OCI-LY7 (cell line): ENCODE data around the gene OR10D3. TPM values are rescaled to one million over a fixed set of nuclear protein-coding genes. Genes with fewer than 3 reads are reported as not detected.

Experiments
- BruUV-seq: library from RNA; stranded (reverse); fragments of 400-500 nt; replicated peaks from 2 replicates; lab custom pipeline; 2021; lab: Mats Ljungman, UMichigan
- CTCF ChIA-PET: fragments of 300-600 bp; sonication (Branson Sonifier 250); formaldehyde crosslinking; loops from one replicate; lab custom pipeline; 2022; ENCODE audit warnings: antibody characterized with exemption; ENCODE audit not compliant: unreplicated experiment; lab: Charles Lee
- POLR2A ChIA-PET: fragments of 300-600 bp; sonication (Branson Sonifier 250); formaldehyde crosslinking; loops from one replicate; lab custom pipeline; 2022; ENCODE audit warnings: antibody characterized with exemption; lab: Charles Lee
- DNase-seq: peaks from one replicate; pipeline ENCODE4 v3.0.0-alpha.2; 2015; ENCODE audit warnings: low spot score
- H2AFZ ChIP-seq: fragments of 200-600 bp; sonication (generic), shearing (Covaris generic); 2 replicates; pipeline ENCODE4 v1.6.1; 2014; ENCODE audit warnings: mild to moderate bottlenecking, antibody characterized with exemption, low read length, moderate library complexity
- H3K27ac ChIP-seq: fragments of 200-600 bp; sonication (generic); 2 replicates; pipeline ENCODE4 v1.5.1; 2014; ENCODE audit warnings: mixed run types, low read depth, mild to moderate bottlenecking, moderate library complexity, low read length, inconsistent platforms; ENCODE audit not compliant: poor library complexity, severe bottlenecking
- H3K36me3 ChIP-seq: fragments of 200-600 bp; sonication (generic); 2 replicates; pipeline ENCODE4 v1.6.1; 2014; ENCODE audit warnings: mild to moderate bottlenecking, antibody characterized with exemption, low read length, moderate library complexity, mixed read lengths; ENCODE audit not compliant: insufficient read depth
- H3K4me1 ChIP-seq: fragments of 200-600 bp; sonication (generic); 2 replicates; pipeline ENCODE4 v1.5.1; 2014; ENCODE audit warnings: mild to moderate bottlenecking, low read length; ENCODE audit not compliant: insufficient read depth, poor library complexity, severe bottlenecking
- H3K4me2 ChIP-seq: fragments of 200-600 bp; sonication (generic); 2 replicates; pipeline ENCODE4 v1.6.1; 2014; ENCODE audit warnings: mild to moderate bottlenecking, low read length
- H3K4me3 ChIP-seq: fragments of 200-600 bp; sonication (generic); 2 replicates; pipeline ENCODE4 v1.5.1; 2014; ENCODE audit warnings: mild to moderate bottlenecking, low read depth, low read length; ENCODE audit not compliant: poor library complexity, severe bottlenecking
- H3K79me2 ChIP-seq: fragments of 200-600 bp; sonication (generic); 2 replicates; pipeline ENCODE4 v1.6.1; 2016; ENCODE audit warnings: low read depth, mild to moderate bottlenecking, low read length, moderate library complexity, mixed read lengths; ENCODE audit not compliant: insufficient read depth
- H3K9me2 ChIP-seq: fragments of 200-600 bp; sonication (generic); 2 replicates; pipeline ENCODE4 v1.6.1; 2016; ENCODE audit warnings: mild to moderate bottlenecking, low read length, mixed read lengths; ENCODE audit not compliant: insufficient read depth
- H3K9me3 ChIP-seq: fragments of 200-600 bp; sonication (generic); 2 replicates; pipeline ENCODE4 v1.6.1; 2014; ENCODE audit warnings: mild to moderate bottlenecking, mixed run types, low read length, mixed read lengths
- H4K20me1 ChIP-seq: fragments of 200-600 bp; sonication (generic); 2 replicates; pipeline ENCODE4 v1.6.1; 2014; ENCODE audit warnings: mild to moderate bottlenecking, antibody characterized with exemption, low read length, moderate library complexity, mixed read lengths; ENCODE audit not compliant: insufficient read depth
- EZH2phosphoT487 ChIP-seq: fragments of 200-600 bp; sonication (generic); IDR thresholded peaks from 2 replicates; pipeline ENCODE4 v1.6.1; 2018; ENCODE audit warnings: low read depth, borderline replicate concordance, mild to moderate bottlenecking, mixed run types, antibody characterized with exemption, low read length, moderate library complexity, mixed read lengths
- intact Hi-C: fragments of 100-400 bp; cut with micrococcal nuclease; formaldehyde crosslinking; loops from one replicate; pipeline ENCODE4 v1.10.0; 2022; ENCODE audit not compliant: unreplicated experiment
- total RNA-seq, 2 experiments: library from RNA; depleted of rRNA in 1 of 2; stranded (reverse); fragments of >200 nt in 1 of 2; shearing (Covaris generic) in 1 of 2; gene quantifications; 2 replicates each; pipeline ENCODE4 v1.2.3, GENCODE V29; 2014 to 2022
- TF ChIP-seq, protein P1 (sequence below): fragments of 200-600 bp; sonication (generic); conservative IDR thresholded peaks from 2 replicates; pipeline ENCODE4 v1.5.1; 2014; ENCODE audit warnings: mild to moderate bottlenecking, antibody characterized with exemption, low read length, moderate library complexity, mixed read lengths

Gene OR10D3
- total RNA-seq, 2 experiments from 2014 or later, result not detected

DNA sequence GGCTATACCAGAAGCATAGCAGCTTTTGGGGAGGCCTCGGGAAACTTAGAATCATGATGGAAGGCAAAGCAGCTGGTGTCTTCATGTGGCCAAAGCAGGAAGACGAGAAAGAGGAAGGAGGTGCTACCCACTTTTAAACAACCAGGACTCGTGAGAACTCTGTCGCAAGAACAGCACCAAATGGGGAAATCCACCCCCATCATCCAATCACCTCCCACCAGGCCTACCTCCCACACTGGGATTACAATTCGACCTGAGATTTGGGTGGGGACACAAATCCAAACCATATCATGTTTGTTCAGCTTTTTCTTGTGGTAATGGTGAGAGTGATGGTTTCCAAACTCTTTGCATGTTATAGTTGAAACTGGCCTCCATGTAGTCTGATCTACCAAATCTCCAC is 32.5 kb upstream of the OR10D3 start:
- BruUV-seq, result no TSS peak
- H3K27ac ChIP-seq, result no peak overlapping the region
- POLR2A ChIA-PET, result interaction anchor here (0.6 to 1.2 kb wide), 2 partner anchors 38 to 156 kb away, joined by 3 to 4 read pairs; no protein-coding TSS in a partner anchor

DNA sequence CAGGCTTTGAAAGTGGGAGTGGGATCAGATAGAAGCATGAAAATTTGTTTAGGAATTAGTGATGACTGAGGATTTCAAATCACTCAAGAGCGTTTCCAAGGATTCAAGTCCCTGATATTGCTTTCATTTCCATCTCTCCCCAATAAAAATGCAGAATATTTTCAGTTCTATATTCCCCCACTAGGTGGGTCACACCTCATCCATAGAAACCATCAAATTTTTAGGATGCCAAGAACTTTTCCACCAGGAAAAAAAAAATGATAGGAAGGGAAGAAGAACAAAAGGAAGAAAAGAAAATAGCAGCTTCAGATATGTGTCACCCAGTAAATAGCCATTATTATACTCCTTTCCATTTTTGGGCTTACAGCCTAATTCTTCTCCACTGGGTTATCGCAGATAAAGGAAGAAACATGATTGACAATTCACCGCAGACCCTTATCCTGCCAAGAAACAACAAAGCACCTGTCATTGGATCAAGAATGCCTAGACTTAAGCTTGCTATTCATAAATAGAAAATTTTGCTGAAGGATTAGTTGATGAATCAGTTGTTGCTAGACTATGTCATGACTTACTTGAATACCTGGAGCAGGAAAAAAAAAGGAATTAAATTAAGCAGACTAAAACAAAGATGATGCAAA is 30.3 kb upstream of the OR10D3 start:
- intact Hi-C loops, result no loop called here
- no peak for TF ChIP-seq EZH2phosphoT487
- TF ChIP-seq, protein P1, sequence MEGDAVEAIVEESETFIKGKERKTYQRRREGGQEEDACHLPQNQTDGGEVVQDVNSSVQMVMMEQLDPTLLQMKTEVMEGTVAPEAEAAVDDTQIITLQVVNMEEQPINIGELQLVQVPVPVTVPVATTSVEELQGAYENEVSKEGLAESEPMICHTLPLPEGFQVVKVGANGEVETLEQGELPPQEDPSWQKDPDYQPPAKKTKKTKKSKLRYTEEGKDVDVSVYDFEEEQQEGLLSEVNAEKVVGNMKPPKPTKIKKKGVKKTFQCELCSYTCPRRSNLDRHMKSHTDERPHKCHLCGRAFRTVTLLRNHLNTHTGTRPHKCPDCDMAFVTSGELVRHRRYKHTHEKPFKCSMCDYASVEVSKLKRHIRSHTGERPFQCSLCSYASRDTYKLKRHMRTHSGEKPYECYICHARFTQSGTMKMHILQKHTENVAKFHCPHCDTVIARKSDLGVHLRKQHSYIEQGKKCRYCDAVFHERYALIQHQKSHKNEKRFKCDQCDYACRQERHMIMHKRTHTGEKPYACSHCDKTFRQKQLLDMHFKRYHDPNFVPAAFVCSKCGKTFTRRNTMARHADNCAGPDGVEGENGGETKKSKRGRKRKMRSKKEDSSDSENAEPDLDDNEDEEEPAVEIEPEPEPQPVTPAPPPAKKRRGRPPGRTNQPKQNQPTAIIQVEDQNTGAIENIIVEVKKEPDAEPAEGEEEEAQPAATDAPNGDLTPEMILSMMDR, result no peak
- no peak overlapping the region for H3K4me2 ChIP-seq
- no peak overlapping the region for H2AFZ ChIP-seq
- POLR2A ChIA-PET, result no interaction called here
- H3K9me3 ChIP-seq, result no peaks in the 10 kb centered on the region
- CTCF ChIA-PET, result no interaction called here
- no peak overlapping the region for H3K4me3 ChIP-seq
- no TSS peak for BruUV-seq
- no peaks in the 10 kb centered on the region for H3K79me2 ChIP-seq
- no peaks in the 10 kb centered on the region for H3K36me3 ChIP-seq
- no peak overlapping the region for H3K27ac ChIP-seq
- no peaks in the 10 kb centered on the region for H3K9me2 ChIP-seq
- no peaks in the 10 kb centered on the region for H4K20me1 ChIP-seq
- no peaks in the 10 kb centered on the region for H3K4me1 ChIP-seq
- no peak for DNase-seq

More for the DNA sequence above, 32.5 kb upstream of the OR10D3 start:
- H3K4me1 ChIP-seq, result no peaks in the 10 kb centered on the region
- intact Hi-C loops, result no loop called here
- DNase-seq, result no peak
- no peaks in the 10 kb centered on the region for H4K20me1 ChIP-seq
- no peak for TF ChIP-seq EZH2phosphoT487
- TF ChIP-seq, protein P1, result no peak
- no peaks in the 10 kb centered on the region for H3K36me3 ChIP-seq
- no peak overlapping the region for H3K4me3 ChIP-seq
- no peak overlapping the region for H3K4me2 ChIP-seq
- H3K9me2 ChIP-seq, result no peaks in the 10 kb centered on the region
- no peaks in the 10 kb centered on the region for H3K79me2 ChIP-seq
- H3K9me3 ChIP-seq, result no peaks in the 10 kb centered on the region
- CTCF ChIA-PET, result no interaction called here
- H2AFZ ChIP-seq, result no peak overlapping the region

DNA sequence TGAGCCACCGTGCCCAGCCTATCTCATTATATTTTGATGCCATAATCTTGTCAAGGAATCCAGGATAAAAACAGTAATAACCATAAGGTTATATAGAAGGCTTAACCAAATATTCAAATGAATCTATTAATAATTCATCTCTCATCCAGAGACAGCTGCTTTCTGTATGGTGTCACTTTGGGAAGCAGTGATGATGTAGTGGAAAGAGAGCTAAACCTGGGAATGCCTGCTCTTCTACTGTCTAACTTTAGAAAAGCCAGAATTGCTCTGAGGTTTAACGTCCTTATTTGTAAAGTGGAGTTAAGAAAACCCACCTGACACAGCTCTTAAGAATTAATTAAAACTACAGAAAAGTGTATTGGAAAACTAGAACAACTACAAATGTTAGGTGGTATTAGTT is 29.3 kb upstream of the OR10D3 start:
- no peak overlapping the region for H3K27ac ChIP-seq
- H3K4me2 ChIP-seq, result no peak overlapping the region
- intact Hi-C loops, result no loop called here
- H2AFZ ChIP-seq, result no peak overlapping the region
- DNase-seq, result no peak
- no peaks in the 10 kb centered on the region for H3K4me1 ChIP-seq
- H3K79me2 ChIP-seq, result no peaks in the 10 kb centered on the region
- no peaks in the 10 kb centered on the region for H3K9me3 ChIP-seq
- H3K9me2 ChIP-seq, result no peaks in the 10 kb centered on the region
- TF ChIP-seq EZH2phosphoT487, result no peak
- TF ChIP-seq, protein P1, result no peak
- no peaks in the 10 kb centered on the region for H4K20me1 ChIP-seq
- no peaks in the 10 kb centered on the region for H3K36me3 ChIP-seq
- BruUV-seq, result no TSS peak
- ChIA-PET CTCF (no interaction called here), POLR2A (no interaction called here)
- no peak overlapping the region for H3K4me3 ChIP-seq
